HCT116 (cell line): ENCODE results near the gene GASK1A. TPM values are rescaled to one million over a fixed set of nuclear protein-coding genes. Genes with fewer than 3 reads are reported as not detected.

Experiments
- ATAC-seq: fragments of 200-7000 bp; cut with Tn5 transposase; 2 replicates; pipeline ENCODE4 v1.9.1; 2020; ENCODE audit warnings: mild to moderate bottlenecking, moderate library complexity
- BruUV-seq: library from RNA; stranded (reverse); fragments of 400-500 nt; replicated peaks from 2 replicates; lab custom pipeline; 2021; lab: Mats Ljungman, UMichigan
- CTCF ChIA-PET: fragments of 300-600 bp; sonication (Branson Sonifier 250); formaldehyde crosslinking; loops from one replicate; lab custom pipeline; 2021; ENCODE audit warnings: antibody characterized with exemption; lab: Charles Lee
- POLR2A ChIA-PET: fragments of 300-600, 350-600 bp; sonication (Branson Sonifier 250); formaldehyde crosslinking; loops from one replicate; lab custom pipeline; 2021; ENCODE audit warnings: antibody characterized with exemption; lab: Charles Lee
- RAD21 ChIA-PET, 2 experiments: fragments of 300-600 bp; sonication (Branson Sonifier 250); formaldehyde crosslinking; loops; one replicate each; lab custom pipeline; 2023; ENCODE audit warnings: low total read pairs in 2 of 2; ENCODE audit not compliant: uncharacterized antibody in 2 of 2, unreplicated experiment in 2 of 2, low non-redundant PET in 1 of 2; lab: Charles Lee
- DNase-seq: peaks from one replicate; pipeline ENCODE4 v3.0.0-alpha.2; 2010; ENCODE audit warnings: low read depth, low spot score
- H2AFZ ChIP-seq: fragments of 200-600 bp; shearing (Covaris generic), sonication (generic); 2 replicates; pipeline ENCODE4 v1.6.1; 2017; ENCODE audit warnings: low read depth, mixed run types, mixed read lengths, antibody characterized with exemption, low read length; ENCODE audit not compliant: poor library complexity, severe bottlenecking
- H3K27ac ChIP-seq: 2 replicates; pipeline ENCODE4 v1.5.1; 2012; ENCODE audit warnings: low read depth, low read length
- H3K27me3 ChIP-seq: fragments of 200-600 bp; sonication (generic); 2 replicates; pipeline ENCODE4 v1.6.1; 2016; ENCODE audit warnings: mixed run types, low read length, mixed read lengths; ENCODE audit not compliant: insufficient read depth
- H3K36me3 ChIP-seq, 2 experiments: fragments of 200-500 bp in 1 of 2; fragments of 200-600 bp in 1 of 2; sonication (Bioruptor generic) in 1 of 2; sonication (generic) in 1 of 2; 2 replicates each; pipeline versions ENCODE4 v1.5.1 to v1.6.1; 2014 to 2016; ENCODE audit warnings: low read length in 2 of 2, inconsistent platforms in 1 of 2, mixed read lengths in 1 of 2, mixed run types in 1 of 2; ENCODE audit not compliant: insufficient read depth in 2 of 2, control insufficient read depth in 1 of 2
- H3K4me1 ChIP-seq, 2 experiments: fragments of 200-600 bp in 1 of 2; sonication (generic) in 1 of 2; 2 replicates each; pipeline versions ENCODE4 v1.5.1 to v1.6.1; 2012 to 2017; ENCODE audit warnings: low read length in 2 of 2, inconsistent platforms in 1 of 2, mild to moderate bottlenecking in 1 of 2, mixed read lengths in 1 of 2, mixed run types in 1 of 2, moderate library complexity in 1 of 2; ENCODE audit not compliant: insufficient read depth in 2 of 2, control insufficient read depth in 1 of 2
- H3K4me2 ChIP-seq: fragments of 200-600 bp; sonication (generic); 2 replicates; pipeline ENCODE4 v1.6.1; 2017; ENCODE audit warnings: mixed run types, low read length, mixed read lengths
- H3K4me3 ChIP-seq, 2 experiments: fragments of 200-600 bp in 1 of 2; sonication (generic) in 1 of 2; replicated peaks in 1 of 2; 2 replicates each; pipeline ENCODE4 v1.5.1; 2011 to 2016; ENCODE audit warnings: low read length in 2 of 2, control low read depth in 1 of 2, low read depth in 1 of 2, mild to moderate bottlenecking in 1 of 2, mixed read lengths in 1 of 2, mixed run types in 1 of 2
- H3K79me2 ChIP-seq: fragments of 200-600 bp; sonication (generic); 2 replicates; pipeline ENCODE4 v1.6.1; 2017; ENCODE audit warnings: mild to moderate bottlenecking, mixed run types, low read length, moderate library complexity, mixed read lengths; ENCODE audit not compliant: insufficient read depth
- H3K9ac ChIP-seq: fragments of 200-600 bp; sonication (generic); 2 replicates; pipeline ENCODE4 v1.6.1; 2016; ENCODE audit warnings: low read length, mixed read lengths
- H3K9me2 ChIP-seq: fragments of 200-600 bp; sonication (generic), shearing (Covaris generic); 2 replicates; pipeline ENCODE4 v1.6.1; 2017; ENCODE audit warnings: mixed run types, mild to moderate bottlenecking, moderate library complexity; ENCODE audit not compliant: insufficient read depth
- H3K9me3 ChIP-seq, 2 experiments: fragments of 200-500 bp in 1 of 2; fragments of 200-600 bp in 1 of 2; sonication (Bioruptor generic) in 1 of 2; sonication (generic) in 1 of 2; 2 replicates each; pipeline ENCODE4 v1.6.1; 2014 to 2017; ENCODE audit warnings: low read length in 2 of 2, mixed read lengths in 2 of 2, inconsistent platforms in 1 of 2, low read depth in 1 of 2, mild to moderate bottlenecking in 1 of 2, mixed run types in 1 of 2, moderate library complexity in 1 of 2; ENCODE audit not compliant: control insufficient read depth in 1 of 2, insufficient read depth in 1 of 2
- H4K20me1 ChIP-seq: fragments of 200-600 bp; sonication (generic), shearing (Covaris generic); 2 replicates; pipeline ENCODE4 v1.6.1; 2017; ENCODE audit warnings: mixed run types, mild to moderate bottlenecking, moderate library complexity; ENCODE audit not compliant: insufficient read depth
- RAD21 ChIP-seq: IDR thresholded peaks from 2 replicates; pipeline ENCODE4 v1.6.1; 2012; ENCODE audit warnings: low read depth, mild to moderate bottlenecking
- SIN3A ChIP-seq: IDR thresholded peaks from 2 replicates; pipeline ENCODE4 v1.6.1; 2012; ENCODE audit warnings: low read depth
- SP1 ChIP-seq: IDR thresholded peaks from 2 replicates; pipeline ENCODE4 v1.6.1; 2012; ENCODE audit warnings: low read depth
- SRF ChIP-seq: IDR thresholded peaks from 2 replicates; pipeline ENCODE4 v1.6.1; 2012; ENCODE audit warnings: low read depth
- ZFX ChIP-seq: fragments of 450-650 bp; IDR thresholded peaks from 2 replicates; pipeline ENCODE4 v1.6.1; 2017
- intact Hi-C: fragments of 100-400 bp; cut with micrococcal nuclease; formaldehyde crosslinking; loops from 2 replicates; pipeline ENCODE4 v1.10.0; 2022
- total RNA-seq: library from RNA; stranded (reverse); gene quantifications from one replicate; pipeline ENCODE4 v1.2.1, GENCODE V29; 2021; ENCODE audit not compliant: unreplicated experiment
- TF ChIP-seq, protein P1 (sequence below): IDR thresholded peaks from 2 replicates; pipeline ENCODE4 v1.6.1; 2012
- TF ChIP-seq, protein P2 (sequence below): IDR thresholded peaks from 2 replicates; pipeline ENCODE4 v1.6.1; 2012; ENCODE audit warnings: low read depth

GASK1A gene
- total RNA-seq, 1 experiment from 2014 or later, result 1.0 TPM

DNA sequence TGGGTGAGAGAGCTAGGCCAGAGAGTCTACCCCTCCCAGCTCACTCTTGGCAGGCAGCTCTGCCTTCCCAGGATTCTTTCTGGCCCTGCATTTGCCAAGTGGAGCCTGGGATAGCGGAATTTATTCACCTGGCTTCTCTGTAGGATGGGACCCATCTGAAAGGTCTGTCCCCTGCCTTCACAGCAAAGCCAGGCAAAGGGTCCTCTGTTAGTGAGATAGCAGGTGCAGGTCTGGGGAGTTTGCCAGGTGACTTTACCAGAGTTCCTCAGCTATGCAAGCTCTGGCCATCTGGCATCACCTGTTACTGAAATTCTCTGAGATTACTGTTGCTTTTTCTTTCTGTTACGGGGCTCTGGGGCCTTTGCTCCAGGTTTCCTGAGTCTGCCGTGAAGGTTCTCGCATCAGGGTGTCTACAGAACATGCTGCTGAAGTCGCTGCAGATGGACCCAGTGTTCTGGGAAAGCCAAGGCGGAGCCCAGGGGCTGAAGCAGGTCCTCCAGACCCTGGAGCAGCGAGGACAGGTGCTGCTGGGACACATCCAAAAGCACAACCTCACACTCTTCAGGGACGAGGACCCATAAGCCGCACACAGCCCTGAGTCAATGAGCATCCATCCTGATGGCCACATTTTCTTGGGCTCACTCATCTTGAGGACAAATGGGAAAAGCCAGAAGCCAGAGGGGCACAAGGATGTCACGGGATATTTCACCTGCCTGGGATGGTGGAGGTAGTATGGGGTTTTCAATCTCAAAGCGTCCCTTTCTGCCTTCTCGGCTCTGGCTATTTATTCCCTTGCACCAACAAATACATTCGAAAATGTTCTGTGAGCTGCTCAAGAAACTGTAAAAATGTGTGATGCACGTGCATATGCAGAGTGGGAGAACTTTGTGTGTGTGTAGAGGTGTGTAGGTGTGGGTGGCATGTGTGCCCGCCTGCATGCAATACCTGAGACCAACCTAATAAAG is 77.0 kb downstream of the GASK1A start:
- Histone ChIP-seq H3K9ac (no peak overlapping the region), H3K27me3 (peaks cover 12% of the 10 kb centered on the region; the same call in 1 of the 2 replicates), H3K9me3 (no peaks in the 10 kb centered on the region), H3K27ac (no peak overlapping the region), H3K36me3 (no peaks in the 10 kb centered on the region), H3K4me1 (no peaks in the 10 kb centered on the region), H3K4me3 (no peak overlapping the region), H3K9me2 (no peaks in the 10 kb centered on the region), H4K20me1 (no peaks in the 10 kb centered on the region), H3K4me2 (no peak overlapping the region), H3K79me2 (no peaks in the 10 kb centered on the region), H2AFZ (no peak overlapping the region)
- CTCF ChIA-PET, result no interaction called here
- no peak for ATAC-seq
- RAD21 ChIA-PET, result no interaction called here
- no peak for DNase-seq
- BruUV-seq, result no TSS peak
- TF ChIP-seq ZFX (no peak), RAD21 (no peak), SRF (no peak), SP1 (no peak), SIN3A (no peak)
- TF ChIP-seq, protein P1, sequence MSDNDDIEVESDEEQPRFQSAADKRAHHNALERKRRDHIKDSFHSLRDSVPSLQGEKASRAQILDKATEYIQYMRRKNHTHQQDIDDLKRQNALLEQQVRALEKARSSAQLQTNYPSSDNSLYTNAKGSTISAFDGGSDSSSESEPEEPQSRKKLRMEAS, result no peak
- TF ChIP-seq, protein P2, sequence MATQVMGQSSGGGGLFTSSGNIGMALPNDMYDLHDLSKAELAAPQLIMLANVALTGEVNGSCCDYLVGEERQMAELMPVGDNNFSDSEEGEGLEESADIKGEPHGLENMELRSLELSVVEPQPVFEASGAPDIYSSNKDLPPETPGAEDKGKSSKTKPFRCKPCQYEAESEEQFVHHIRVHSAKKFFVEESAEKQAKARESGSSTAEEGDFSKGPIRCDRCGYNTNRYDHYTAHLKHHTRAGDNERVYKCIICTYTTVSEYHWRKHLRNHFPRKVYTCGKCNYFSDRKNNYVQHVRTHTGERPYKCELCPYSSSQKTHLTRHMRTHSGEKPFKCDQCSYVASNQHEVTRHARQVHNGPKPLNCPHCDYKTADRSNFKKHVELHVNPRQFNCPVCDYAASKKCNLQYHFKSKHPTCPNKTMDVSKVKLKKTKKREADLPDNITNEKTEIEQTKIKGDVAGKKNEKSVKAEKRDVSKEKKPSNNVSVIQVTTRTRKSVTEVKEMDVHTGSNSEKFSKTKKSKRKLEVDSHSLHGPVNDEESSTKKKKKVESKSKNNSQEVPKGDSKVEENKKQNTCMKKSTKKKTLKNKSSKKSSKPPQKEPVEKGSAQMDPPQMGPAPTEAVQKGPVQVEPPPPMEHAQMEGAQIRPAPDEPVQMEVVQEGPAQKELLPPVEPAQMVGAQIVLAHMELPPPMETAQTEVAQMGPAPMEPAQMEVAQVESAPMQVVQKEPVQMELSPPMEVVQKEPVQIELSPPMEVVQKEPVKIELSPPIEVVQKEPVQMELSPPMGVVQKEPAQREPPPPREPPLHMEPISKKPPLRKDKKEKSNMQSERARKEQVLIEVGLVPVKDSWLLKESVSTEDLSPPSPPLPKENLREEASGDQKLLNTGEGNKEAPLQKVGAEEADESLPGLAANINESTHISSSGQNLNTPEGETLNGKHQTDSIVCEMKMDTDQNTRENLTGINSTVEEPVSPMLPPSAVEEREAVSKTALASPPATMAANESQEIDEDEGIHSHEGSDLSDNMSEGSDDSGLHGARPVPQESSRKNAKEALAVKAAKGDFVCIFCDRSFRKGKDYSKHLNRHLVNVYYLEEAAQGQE, result no peak
- POLR2A ChIA-PET, result no interaction called here
- intact Hi-C loops, result no loop called here
